ENCODE results near the gene RCBTB1. TPM values are rescaled to one million over a fixed set of nuclear protein-coding genes. Genes with fewer than 3 reads are reported as not detected.
A peak's percentile ranks its signal among the peaks of the same experiment; 100 is the strongest.
"Not testable (repeated sequence)": the region's sequence is repeated elsewhere in the genome, so short reads cannot be mapped to it uniquely, and the experiment has no call there.

Gene RCBTB1
- total RNA-seq, 2 experiments from 2014 or later, result 18.7 to 19.3 TPM

- CTCF ChIA-PET, result interaction anchor here (1.0 kb wide), 1 partner anchor 10 kb away, joined by 3 read pairs; no protein-coding TSS in a partner anchor
- POLR2A ChIA-PET, result no interaction called here
- Mint-ChIP-seq H3K36me3 (no peaks in the 10 kb centered on the region), H3K4me1 (ENCODE audit: low read depth) (no peaks in the 10 kb centered on the region), H3K9me3 (no peaks in the 10 kb centered on the region), H3K4me3 (no peak overlapping the region), H3K27me3 (no peaks in the 10 kb centered on the region), H3K27ac (no peak overlapping the region)
- no peak for DNase-seq
- intact Hi-C loops (cut with micrococcal nuclease), result no loop called here
Observed at GRCh38 chr13:49597043-49597641, 11.8 kb upstream of the RCBTB1 start.

GRCh38 chr13:49596221-49596620 lies 10.9 kb upstream of the RCBTB1 start:
- ChIA-PET CTCF (no interaction called here), POLR2A (no interaction called here)
- DNase-seq, result no peak
- Mint-ChIP-seq H3K4me3 (no peak overlapping the region), H3K4me1 (ENCODE audit: low read depth) (no peaks in the 10 kb centered on the region), H3K36me3 (no peaks in the 10 kb centered on the region), H3K9me3 (no peaks in the 10 kb centered on the region), H3K27ac (no peak overlapping the region), H3K27me3 (no peaks in the 10 kb centered on the region)
- intact Hi-C loops (cut with micrococcal nuclease), result no loop called here

- ChIA-PET POLR2A (interaction anchor here (0.6 kb wide), 1 partner anchor 123 kb away, joined by 3 read pairs; no protein-coding TSS in a partner anchor), CTCF (interaction anchor here (1.7 kb wide), 1 partner anchor 13 kb away, joined by 5 read pairs; no protein-coding TSS in a partner anchor)
- intact Hi-C loops (cut with micrococcal nuclease), result no loop called here
- H3K4me3 Mint-ChIP-seq, result no peak overlapping the region
- no peaks in the 10 kb centered on the region for H3K27me3 Mint-ChIP-seq
- no peaks in the 10 kb centered on the region for H3K9me3 Mint-ChIP-seq
- H3K27ac Mint-ChIP-seq, result no peak overlapping the region
- DNase-seq, result no peak
- no peaks in the 10 kb centered on the region for H3K4me1 Mint-ChIP-seq (ENCODE audit: low read depth)
- H3K36me3 Mint-ChIP-seq, result no peaks in the 10 kb centered on the region
Observed at GRCh38 chr13:49594576-49594975, 9.2 kb upstream of the RCBTB1 start.

- H3K9me3 Mint-ChIP-seq; POLR2A ChIA-PET; H3K36me3 Mint-ChIP-seq; intact Hi-C loops (cut with micrococcal nuclease); H3K27ac Mint-ChIP-seq; H3K4me1 Mint-ChIP-seq (ENCODE audit: low read depth); H3K27me3 Mint-ChIP-seq; H3K4me3 Mint-ChIP-seq; DNase-seq: not testable (repeated sequence)
- CTCF ChIA-PET, result interaction anchor here (1.7 kb wide), 1 partner anchor 13 kb away, joined by 5 read pairs; no protein-coding TSS in a partner anchor
Observed at GRCh38 chr13:49593876-49594275, 8.5 kb upstream of the RCBTB1 start.

- intact Hi-C loops (cut with micrococcal nuclease); H3K9me3 Mint-ChIP-seq; H3K4me1 Mint-ChIP-seq (ENCODE audit: low read depth); H3K4me3 Mint-ChIP-seq; H3K36me3 Mint-ChIP-seq; H3K27me3 Mint-ChIP-seq; CTCF ChIA-PET; H3K27ac Mint-ChIP-seq; POLR2A ChIA-PET; DNase-seq: not testable (repeated sequence)
Observed at GRCh38 chr13:49590714-49591113, 5.4 kb upstream of the RCBTB1 start.

- Mint-ChIP-seq H3K27me3 (no peaks in the 10 kb centered on the region), H3K4me1 (ENCODE audit: low read depth) (peaks cover 22% of the 10 kb centered on the region), H3K36me3 (no peaks in the 10 kb centered on the region), H3K27ac (no peak overlapping the region), H3K9me3 (no peaks in the 10 kb centered on the region), H3K4me3 (no peak overlapping the region)
- POLR2A ChIA-PET, result no interaction called here
- no peak for DNase-seq
- intact Hi-C loops (cut with micrococcal nuclease), result loop anchor here (5.0 to 10.0 kb wide), 2 partner anchors 207 to 340 kb away; partner anchors contain the start of genes CDADC1 and KPNA3
- CTCF ChIA-PET, result interaction anchor here (1.3 kb wide), 1 partner anchor 20 kb away, joined by 8 read pairs; no protein-coding TSS in a partner anchor
Observed at GRCh38 chr13:49587311-49587847, 2.0 kb upstream of the RCBTB1 start.

GRCh38 chr13:49586717-49587116 lies 1.4 kb upstream of the RCBTB1 start:
- H3K4me1 Mint-ChIP-seq (ENCODE audit: low read depth), result peaks cover 25% of the 10 kb centered on the region
- no peaks in the 10 kb centered on the region for H3K9me3 Mint-ChIP-seq
- ChIA-PET POLR2A (interaction anchor here (0.5 kb wide), 1 partner anchor 146 kb away, joined by 3 read pairs; no protein-coding TSS in a partner anchor), CTCF (interaction anchor here (0.6 to 1.3 kb wide), 2 partner anchors 21 to 189 kb away, joined by 3 to 8 read pairs; no protein-coding TSS in a partner anchor)
- no peak overlapping the region for H3K27ac Mint-ChIP-seq
- intact Hi-C loops (cut with micrococcal nuclease), result loop anchor here (5.0 to 10.0 kb wide), 2 partner anchors 208 to 339 kb away; partner anchors contain the start of genes CDADC1 and KPNA3
- H3K4me3 Mint-ChIP-seq, result peak overlapping the region; percentile 82
- H3K27me3 Mint-ChIP-seq, result no peaks in the 10 kb centered on the region
- DNase-seq, result no peak
- H3K36me3 Mint-ChIP-seq, result peaks cover 2% of the 10 kb centered on the region

- CTCF ChIA-PET, result interaction anchor here (1.2 kb wide), 1 partner anchor 140 kb away, joined by 3 read pairs; the partner anchor contains the start of genes CAB39L and SETDB2
- DNase-seq, result no peak
Observed at GRCh38 chr13:49584771-49585182, 581 bp downstream of the RCBTB1 start.

GRCh38 chr13:49580980-49581680 lies 4.2 kb downstream of the RCBTB1 start:
- Mint-ChIP-seq H3K27ac (no peak overlapping the region), H3K36me3 (peaks cover 18% of the 10 kb centered on the region)
- intact Hi-C loops (cut with micrococcal nuclease), result loop anchor here (10.0 kb wide), 1 partner anchor 214 kb away; the partner anchor contains the start of gene KPNA3

More at GRCh38 chr13:49584771-49585182, 581 bp downstream of the RCBTB1 start:
- peaks cover 14% of the 10 kb centered on the region for H3K36me3 Mint-ChIP-seq
- intact Hi-C loops (cut with micrococcal nuclease), result loop anchor here (1.0 to 10.0 kb wide), 6 partner anchors 14 to 337 kb away; partner anchors contain the start of genes CAB39L, CDADC1, KPNA3 and SETDB2
- POLR2A ChIA-PET, result interaction anchor here (0.8 to 1.6 kb wide), 5 partner anchors 14 to 352 kb away, joined by 3 to 5 read pairs (median 3); partner anchors contain the start of gene SPRYD7
- H3K27me3 Mint-ChIP-seq, result no peaks in the 10 kb centered on the region
- H3K9me3 Mint-ChIP-seq, result no peaks in the 10 kb centered on the region
- H3K4me3 Mint-ChIP-seq, result peak overlapping the region; percentile 82
- H3K27ac Mint-ChIP-seq, result peak overlapping the region; percentile 64
- peaks cover 31% of the 10 kb centered on the region for H3K4me1 Mint-ChIP-seq (ENCODE audit: low read depth)

GRCh38 chr13:49579501-49579900 lies 5.9 kb downstream of the RCBTB1 start:
- Mint-ChIP-seq H3K27me3 (no peaks in the 10 kb centered on the region), H3K9me3 (no peaks in the 10 kb centered on the region), H3K4me3 (no peak overlapping the region), H3K36me3 (peaks cover 22% of the 10 kb centered on the region), H3K27ac (no peak overlapping the region), H3K4me1 (ENCODE audit: low read depth) (peaks cover 24% of the 10 kb centered on the region)
- no peak for DNase-seq
- CTCF ChIA-PET, result no interaction called here
- POLR2A ChIA-PET, result no interaction called here
- intact Hi-C loops (cut with micrococcal nuclease), result no loop called here

More at GRCh38 chr13:49580980-49581680, 4.2 kb downstream of the RCBTB1 start:
- Mint-ChIP-seq H3K4me3 (no peak overlapping the region), H3K9me3 (no peaks in the 10 kb centered on the region), H3K4me1 (ENCODE audit: low read depth) (peaks cover 28% of the 10 kb centered on the region), H3K27me3 (no peaks in the 10 kb centered on the region)
- no peak for DNase-seq
- POLR2A ChIA-PET, result no interaction called here
- CTCF ChIA-PET, result no interaction called here

- no peak for DNase-seq
- peaks cover 33% of the 10 kb centered on the region for H3K4me1 Mint-ChIP-seq (ENCODE audit: low read depth)
- no peaks in the 10 kb centered on the region for H3K27me3 Mint-ChIP-seq
- peaks cover 9% of the 10 kb centered on the region for H3K36me3 Mint-ChIP-seq
- H3K27ac Mint-ChIP-seq, result peak overlapping the region; percentile 0
- intact Hi-C loops (cut with micrococcal nuclease), result loop anchor here (2.0 kb wide), 2 partner anchors 13 to 117 kb away; partner anchors contain the start of gene RCBTB1
- ChIA-PET CTCF (interaction anchor here (1.0 kb wide), 1 partner anchor 14 kb away, joined by 4 read pairs; the partner anchor contains the start of gene RCBTB1), POLR2A (interaction anchor here (0.6 to 1.7 kb wide), 3 partner anchors 12 to 75 kb away, joined by 3 to 6 read pairs (median 3); partner anchors contain the start of gene PHF11)
- no peaks in the 10 kb centered on the region for H3K9me3 Mint-ChIP-seq
- no peak overlapping the region for H3K4me3 Mint-ChIP-seq
Observed at GRCh38 chr13:49571299-49572240, 13.8 kb downstream of the RCBTB1 start.
